Stimulated activated naive B cell treated with anti-CD40 and anti-IgM and Interleukin-4, amounts not matched to agents 10 μg/mL and 1 μg/mL and 100 μg/mL, for 72 hours (primary cell): ENCODE results near the gene DGAT2.

Experiments
- ATAC-seq, 2 donors: fragments of 150-1000 bp; cut with Tn5 transposase; replicated peaks; 2 replicates each; pipeline ENCODE4 v1.10.0; 2021; ENCODE audit warnings: moderate library complexity in 1 of 2
- DNase-seq: peaks from one replicate; pipeline ENCODE4 v3.0.0; 2021
- H3K27ac Mint-ChIP-seq: one replicate; pipeline ENCODE4 v1.8.0; 2022; ENCODE audit warnings: mild to moderate bottlenecking, mixed read lengths
- H3K27me3 Mint-ChIP-seq, 2 donors: one replicate each; pipeline ENCODE4 v1.8.0; 2022; ENCODE audit warnings: mixed read lengths in 2 of 2
- H3K36me3 Mint-ChIP-seq, 2 donors: one replicate each; pipeline ENCODE4 v1.8.0; 2022; ENCODE audit warnings: mixed read lengths in 2 of 2, mild to moderate bottlenecking in 1 of 2
- H3K4me1 Mint-ChIP-seq, 2 donors: one replicate each; pipeline ENCODE4 v1.8.0; 2022; ENCODE audit warnings: mixed read lengths in 2 of 2, mild to moderate bottlenecking in 1 of 2
- H3K4me3 Mint-ChIP-seq, 2 donors: one replicate each; pipeline ENCODE4 v1.8.0; 2022; ENCODE audit warnings: mild to moderate bottlenecking in 2 of 2, mixed read lengths in 2 of 2, moderate library complexity in 1 of 2
- H3K9me3 Mint-ChIP-seq, 2 donors: one replicate each; pipeline ENCODE4 v1.8.0; 2022; ENCODE audit warnings: mixed read lengths in 2 of 2, mild to moderate bottlenecking in 1 of 2

The DGAT2 gene

DNA sequence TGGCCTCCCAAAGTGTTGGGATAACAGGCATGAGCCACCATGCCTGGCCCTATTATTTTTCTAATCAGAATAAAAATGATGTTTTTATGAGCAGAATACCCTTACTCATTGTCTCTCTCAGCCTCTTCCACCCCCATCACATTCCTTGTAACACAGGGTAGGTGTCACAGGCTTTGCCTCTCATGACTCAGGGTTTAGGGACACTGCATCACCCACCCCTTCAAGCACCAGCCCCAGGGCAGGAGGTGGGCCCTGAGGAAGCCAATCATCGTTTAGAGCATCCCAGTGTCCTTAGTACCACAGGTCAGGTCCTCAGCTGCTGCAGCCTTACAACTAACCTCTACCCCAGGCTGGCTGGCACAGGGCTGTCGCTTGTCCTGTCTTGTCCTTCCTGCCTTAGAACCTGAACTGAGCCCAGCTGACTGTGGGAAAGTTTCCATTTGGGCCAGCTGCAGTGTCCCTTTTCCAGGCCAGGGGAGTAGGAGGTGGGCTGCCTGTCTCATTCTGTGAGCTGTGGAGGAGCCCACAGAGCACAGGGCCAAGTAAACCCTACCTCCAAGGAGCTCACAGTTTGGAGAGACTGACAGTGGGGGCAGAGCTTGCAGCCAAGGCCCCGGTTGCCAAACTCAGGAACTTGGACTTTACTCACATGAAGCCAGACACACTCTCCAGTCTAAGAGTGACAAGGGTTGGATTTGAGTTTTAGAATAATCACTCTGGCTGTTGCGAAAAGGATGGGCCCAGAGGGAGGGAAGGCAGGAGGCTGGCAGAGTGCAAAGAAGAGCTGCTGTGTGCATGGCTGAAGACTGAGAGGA, 26.9 kb downstream of the DGAT2 start:
- Mint-ChIP-seq H3K9me3 (no peaks in the 10 kb centered on the region), H3K4me1 (peaks cover 5 to 11% of the 10 kb centered on the region in 2 donors)
- ATAC-seq = no peak

DNA sequence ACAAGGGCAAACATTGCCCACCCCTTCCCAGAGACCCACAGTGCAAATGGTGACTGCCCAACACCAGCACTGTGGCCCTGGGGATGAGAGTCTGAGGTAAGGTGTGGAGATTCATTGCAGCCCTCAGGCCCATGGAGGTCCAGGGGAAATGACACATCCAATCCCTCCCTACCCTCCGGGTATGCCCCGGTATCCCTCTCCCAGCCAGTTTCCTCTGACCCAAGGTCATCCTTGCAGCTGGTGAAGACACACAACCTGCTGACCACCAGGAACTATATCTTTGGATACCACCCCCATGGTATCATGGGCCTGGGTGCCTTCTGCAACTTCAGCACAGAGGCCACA, 27.5 kb downstream of the DGAT2 start:
- H3K27me3 Mint-ChIP-seq = no peaks in the 10 kb centered on the region
- peaks cover 58 to 81% of the 10 kb centered on the region in 2 donors for H3K36me3 Mint-ChIP-seq
- ATAC-seq = no peak
- peaks cover 8 to 15% of the 10 kb centered on the region in 2 donors for H3K4me1 Mint-ChIP-seq
- no peaks in the 10 kb centered on the region for H3K9me3 Mint-ChIP-seq
- no peak overlapping the region for H3K4me3 Mint-ChIP-seq
- DNase-seq = no peak
- no peak overlapping the region for H3K27ac Mint-ChIP-seq

More for the DNA sequence above, 26.9 kb downstream of the DGAT2 start:
- Mint-ChIP-seq H3K27me3 (no peaks in the 10 kb centered on the region), H3K4me3 (no peak overlapping the region), H3K27ac (no peak overlapping the region), H3K36me3 (peaks cover 58 to 81% of the 10 kb centered on the region in 2 donors)
- no peak for DNase-seq

DNA sequence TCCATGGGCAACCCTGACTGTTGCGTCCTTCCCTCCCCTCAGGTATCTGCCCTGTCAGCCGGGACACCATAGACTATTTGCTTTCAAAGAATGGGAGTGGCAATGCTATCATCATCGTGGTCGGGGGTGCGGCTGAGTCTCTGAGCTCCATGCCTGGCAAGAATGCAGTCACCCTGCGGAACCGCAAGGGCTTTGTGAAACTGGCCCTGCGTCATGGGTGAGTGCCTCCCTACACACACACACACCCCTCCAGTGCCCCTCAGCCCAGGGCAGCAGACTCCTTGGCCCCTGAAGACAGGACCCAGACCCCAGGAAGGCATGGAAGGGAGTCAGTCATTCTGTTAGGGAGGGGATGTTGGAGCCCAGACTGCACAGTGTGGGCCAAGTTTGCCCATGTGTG, 28.5 kb downstream of the DGAT2 start:
- Mint-ChIP-seq H3K27ac (no peak overlapping the region), H3K27me3 (no peaks in the 10 kb centered on the region), H3K4me3 (no peak overlapping the region), H3K9me3 (no peaks in the 10 kb centered on the region), H3K4me1 (peaks cover 12 to 26% of the 10 kb centered on the region in 2 donors), H3K36me3 (peaks cover 55 to 73% of the 10 kb centered on the region in 2 donors)
- DNase-seq (no peak), ATAC-seq (peak; percentile 71 to 74)

DNA sequence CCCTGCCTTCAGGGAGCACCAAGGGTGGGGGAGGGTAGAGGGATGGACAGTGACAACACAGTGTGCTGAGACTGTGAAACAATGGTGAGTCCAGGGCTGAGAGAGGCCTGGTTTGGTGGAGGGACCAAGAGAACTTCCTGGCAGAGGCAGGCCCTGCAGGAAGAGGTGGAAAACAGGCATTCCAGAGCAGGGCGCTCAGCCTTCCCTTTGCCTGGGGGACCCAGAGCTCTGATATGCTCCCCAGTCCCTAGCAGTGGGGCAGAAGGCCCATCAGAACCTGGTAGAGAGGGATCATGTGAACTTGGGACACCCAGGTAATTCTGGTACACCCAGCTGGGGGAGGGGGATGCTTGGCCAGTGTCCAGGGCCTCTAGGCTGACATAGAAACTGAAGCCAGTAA, 29.2 kb downstream of the DGAT2 start:
- ATAC-seq = no peak
- H3K27me3 Mint-ChIP-seq = no peaks in the 10 kb centered on the region
- H3K9me3 Mint-ChIP-seq = no peaks in the 10 kb centered on the region
- peaks cover 16 to 33% of the 10 kb centered on the region in 2 donors for H3K4me1 Mint-ChIP-seq
- DNase-seq = no peak
- H3K36me3 Mint-ChIP-seq = peaks cover 58 to 72% of the 10 kb centered on the region in 2 donors
- no peak overlapping the region for H3K4me3 Mint-ChIP-seq
- H3K27ac Mint-ChIP-seq = no peak overlapping the region

DNA sequence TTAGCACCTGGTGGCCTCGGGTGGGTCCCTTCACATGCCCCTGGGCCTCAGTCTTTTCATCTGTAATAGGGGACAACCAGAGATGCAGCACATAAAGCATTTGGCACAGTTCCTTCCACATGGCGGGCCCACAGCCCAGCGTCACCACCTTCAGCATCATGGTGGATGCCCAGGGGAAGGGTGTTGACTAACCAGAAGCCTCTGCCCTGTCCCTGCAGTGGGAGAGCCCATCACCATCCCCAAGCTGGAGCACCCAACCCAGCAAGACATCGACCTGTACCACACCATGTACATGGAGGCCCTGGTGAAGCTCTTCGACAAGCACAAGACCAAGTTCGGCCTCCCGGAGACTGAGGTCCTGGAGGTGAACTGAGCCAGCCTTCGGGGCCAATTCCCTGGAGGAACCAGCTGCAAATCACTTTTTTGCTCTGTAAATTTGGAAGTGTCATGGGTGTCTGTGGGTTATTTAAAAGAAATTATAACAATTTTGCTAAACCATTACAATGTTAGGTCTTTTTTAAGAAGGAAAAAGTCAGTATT, 31.6 kb downstream of the DGAT2 start:
- peak overlapping the region; percentile 37 for H3K27ac Mint-ChIP-seq
- no peak overlapping the region for H3K4me3 Mint-ChIP-seq
- peaks cover 53 to 59% of the 10 kb centered on the region in 2 donors for H3K36me3 Mint-ChIP-seq
- DNase-seq (no peak), ATAC-seq (no peak)
- no peaks in the 10 kb centered on the region for H3K27me3 Mint-ChIP-seq
- H3K4me1 Mint-ChIP-seq = peaks cover 24 to 41% of the 10 kb centered on the region in 2 donors
- H3K9me3 Mint-ChIP-seq = no peaks in the 10 kb centered on the region

DNA sequence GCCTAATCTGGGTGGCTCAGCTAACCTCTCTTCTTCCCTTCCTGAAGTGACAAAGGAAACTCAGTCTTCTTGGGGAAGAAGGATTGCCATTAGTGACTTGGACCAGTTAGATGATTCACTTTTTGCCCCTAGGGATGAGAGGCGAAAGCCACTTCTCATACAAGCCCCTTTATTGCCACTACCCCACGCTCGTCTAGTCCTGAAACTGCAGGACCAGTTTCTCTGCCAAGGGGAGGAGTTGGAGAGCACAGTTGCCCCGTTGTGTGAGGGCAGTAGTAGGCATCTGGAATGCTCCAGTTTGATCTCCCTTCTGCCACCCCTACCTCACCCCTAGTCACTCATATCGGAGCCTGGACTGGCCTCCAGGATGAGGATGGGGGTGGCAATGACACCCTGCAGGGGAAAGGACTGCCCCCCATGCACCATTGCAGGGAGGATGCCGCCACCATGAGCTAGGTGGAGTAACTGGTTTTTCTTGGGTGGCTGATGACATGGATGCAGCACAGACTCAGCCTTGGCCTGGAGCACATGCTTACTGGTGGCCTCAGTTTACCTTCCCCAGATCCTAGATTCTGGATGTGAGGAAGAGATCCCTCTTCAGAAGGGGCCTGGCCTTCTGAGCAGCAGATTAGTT, 32.3 kb downstream of the DGAT2 start:
- ATAC-seq (no peak), DNase-seq (no peak)
- peaks cover 24 to 41% of the 10 kb centered on the region in 2 donors for H3K4me1 Mint-ChIP-seq
- H3K27me3 Mint-ChIP-seq = no peaks in the 10 kb centered on the region
- no peak overlapping the region for H3K27ac Mint-ChIP-seq
- peaks cover 47 to 53% of the 10 kb centered on the region in 2 donors for H3K36me3 Mint-ChIP-seq
- H3K9me3 Mint-ChIP-seq = no peaks in the 10 kb centered on the region
- no peak overlapping the region for H3K4me3 Mint-ChIP-seq

DNA sequence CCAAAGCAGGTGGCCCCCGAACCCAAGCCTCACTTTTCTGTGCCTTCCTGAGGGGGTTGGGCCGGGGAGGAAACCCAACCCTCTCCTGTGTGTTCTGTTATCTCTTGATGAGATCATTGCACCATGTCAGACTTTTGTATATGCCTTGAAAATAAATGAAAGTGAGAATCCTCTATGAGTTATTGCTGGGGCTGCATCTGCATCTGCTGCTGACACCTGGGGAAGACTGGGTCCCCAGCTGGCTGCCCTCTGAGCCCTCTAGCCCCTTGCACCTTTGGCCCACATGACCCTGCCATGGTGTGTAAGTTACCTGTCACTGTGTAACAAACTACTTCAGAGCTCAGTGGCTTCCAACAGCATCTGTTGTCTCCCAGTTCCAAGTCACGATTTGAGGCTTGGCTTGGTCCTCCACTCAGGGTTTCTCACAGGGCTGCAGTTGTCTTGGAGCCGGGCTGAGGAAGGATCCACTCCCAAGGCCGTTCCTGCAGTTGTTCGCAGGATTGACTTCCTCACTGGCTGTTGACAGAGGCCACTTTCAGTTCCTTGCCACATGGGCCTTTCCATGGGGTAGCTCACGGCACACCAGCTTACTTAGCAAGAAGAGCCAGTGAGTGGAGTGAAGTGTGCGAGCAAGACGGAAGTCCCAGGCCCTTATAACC, 32.9 kb downstream of the DGAT2 start:
- Mint-ChIP-seq H3K4me3 (no peak overlapping the region), H3K27ac (peak overlapping the region; percentile 31)
- ATAC-seq = no peak

DNA sequence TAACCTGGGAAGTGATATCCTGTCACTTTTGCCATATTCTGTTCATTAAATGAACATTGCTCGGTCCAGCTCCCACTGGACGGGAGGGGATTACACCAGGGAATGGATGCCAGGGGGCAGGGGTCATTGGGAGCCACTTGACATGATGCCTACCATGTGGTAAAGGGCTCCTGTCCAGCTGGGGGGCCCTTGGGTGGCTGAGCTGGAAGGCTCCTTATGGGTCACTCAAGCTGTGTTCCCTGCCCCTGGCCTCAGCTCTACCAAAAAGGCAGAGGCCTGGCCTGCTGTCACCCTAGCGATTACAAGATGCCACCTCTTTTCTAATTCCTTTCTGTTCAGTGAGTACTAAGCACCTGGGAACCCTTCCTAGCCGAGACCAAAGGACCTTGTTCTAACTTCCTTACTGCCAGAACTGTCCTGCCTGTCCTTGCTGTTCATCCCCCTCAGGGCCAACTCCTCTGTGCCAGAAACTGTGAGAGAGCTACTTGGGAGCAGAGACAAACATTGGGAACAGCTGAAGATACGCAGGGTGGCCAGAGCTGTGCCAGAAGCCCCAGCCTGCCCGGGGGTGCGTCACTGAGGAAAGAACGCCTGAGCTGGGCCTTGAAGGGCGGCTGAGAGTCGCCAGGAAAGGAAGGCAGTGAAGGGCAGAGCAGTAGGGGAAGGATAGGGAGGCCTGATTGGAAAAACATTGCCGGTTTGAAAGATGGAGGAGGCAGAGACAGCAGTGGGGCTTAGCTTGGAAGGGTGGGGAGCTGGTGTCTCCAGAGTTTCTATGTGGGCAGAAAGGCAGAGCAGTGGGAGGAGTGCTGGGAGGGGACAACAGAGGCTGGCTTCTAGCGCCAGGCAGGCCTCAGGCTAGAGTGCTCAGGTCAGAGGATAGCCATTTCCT, 33.7 kb downstream of the DGAT2 start:
- H3K9me3 Mint-ChIP-seq = no peaks in the 10 kb centered on the region
- H3K4me1 Mint-ChIP-seq = peaks cover 21 to 34% of the 10 kb centered on the region in 2 donors
- no peaks in the 10 kb centered on the region for H3K27me3 Mint-ChIP-seq
- H3K27ac Mint-ChIP-seq = peak overlapping the region; percentile 22
- peaks cover 37 to 42% of the 10 kb centered on the region in 2 donors for H3K36me3 Mint-ChIP-seq
- ATAC-seq (no peak), DNase-seq (no peak)
- H3K4me3 Mint-ChIP-seq = no peak overlapping the region

More for the DNA sequence above, 32.9 kb downstream of the DGAT2 start:
- Mint-ChIP-seq H3K36me3 (peaks cover 43 to 47% of the 10 kb centered on the region in 2 donors), H3K9me3 (no peaks in the 10 kb centered on the region), H3K27me3 (no peaks in the 10 kb centered on the region), H3K4me1 (peaks cover 24 to 41% of the 10 kb centered on the region in 2 donors)
- no peak for DNase-seq

DNA sequence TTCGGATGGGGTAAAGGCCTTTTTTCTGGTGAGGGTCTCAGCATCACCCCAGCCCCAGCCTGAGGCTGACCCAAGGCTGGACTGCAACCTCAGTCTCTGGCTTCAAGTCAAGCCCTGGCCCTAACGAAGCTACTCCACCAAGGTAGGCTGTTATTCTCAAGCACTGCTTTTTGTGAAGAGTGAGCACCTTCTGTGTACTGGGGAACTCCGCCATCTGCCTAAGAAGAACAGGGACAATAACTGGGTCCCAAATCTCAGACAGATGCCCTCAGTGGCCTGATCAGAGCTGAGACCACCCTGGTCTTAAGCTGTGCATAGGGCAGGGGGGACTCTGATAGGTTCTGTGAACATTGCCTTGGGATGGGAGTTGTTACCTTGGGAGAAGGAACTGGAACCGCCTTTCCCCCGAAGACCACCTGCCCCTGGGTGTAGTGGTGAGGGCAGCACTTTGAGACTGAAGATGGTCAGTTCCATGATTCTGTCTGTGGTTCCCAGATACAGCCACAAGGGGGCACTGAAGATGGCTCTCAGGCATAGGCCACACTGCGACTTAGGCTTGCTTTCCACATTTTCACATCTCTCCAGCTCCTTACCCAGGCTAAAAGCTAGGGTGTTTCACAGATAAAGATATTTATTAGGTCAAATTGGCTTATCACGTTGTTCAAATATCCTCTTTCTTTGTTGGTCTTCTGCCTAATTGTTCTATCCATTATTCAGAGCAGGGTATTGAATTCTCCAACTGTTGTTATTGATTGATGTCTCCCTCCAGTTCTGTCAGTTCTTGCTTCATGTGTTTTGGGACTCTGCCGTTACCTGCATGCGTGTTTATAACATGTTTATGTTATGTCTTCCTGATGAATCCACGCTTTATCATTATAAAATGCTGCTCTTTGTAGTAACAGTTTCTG, 34.6 kb downstream of the DGAT2 start:
- Mint-ChIP-seq H3K9me3 (no peaks in the 10 kb centered on the region), H3K4me1 (peaks cover 22 to 30% of the 10 kb centered on the region in 2 donors), H3K27me3 (no peaks in the 10 kb centered on the region), H3K36me3 (peaks cover 29 to 36% of the 10 kb centered on the region in 2 donors), H3K4me3 (no peak overlapping the region), H3K27ac (peak overlapping the region; percentile 31)
- peak; percentile 91 to 95 for ATAC-seq
- peak; percentile 42 for DNase-seq

DNA sequence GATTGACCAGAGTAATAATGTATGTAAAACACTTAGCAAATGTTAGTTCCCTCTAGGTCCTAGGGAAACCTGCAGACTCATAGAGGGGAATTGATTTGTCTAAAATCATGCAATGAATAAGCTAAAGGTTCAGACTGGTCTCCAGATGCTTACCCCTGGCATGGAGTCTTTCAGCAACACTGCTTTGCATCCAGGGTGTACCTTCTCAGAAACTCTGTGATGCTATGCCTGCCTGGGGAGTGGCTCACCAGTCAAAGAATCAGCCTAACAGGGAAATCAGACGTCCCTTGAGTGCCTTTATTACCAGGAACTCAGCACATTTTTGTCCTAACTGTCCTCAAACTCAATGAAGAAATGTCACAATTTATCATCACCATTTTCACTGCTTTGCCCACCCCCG, 40.5 kb downstream of the DGAT2 start:
- peaks cover 2 to 3% of the 10 kb centered on the region in 2 donors for H3K36me3 Mint-ChIP-seq
- H3K9me3 Mint-ChIP-seq = no peaks in the 10 kb centered on the region
- no peak overlapping the region for H3K27ac Mint-ChIP-seq
- peaks cover 30 to 33% of the 10 kb centered on the region in 2 donors for H3K4me1 Mint-ChIP-seq
- DNase-seq (no peak), ATAC-seq (peak; percentile 17 to 42)
- no peak overlapping the region for H3K4me3 Mint-ChIP-seq
- H3K27me3 Mint-ChIP-seq = no peaks in the 10 kb centered on the region

DNA sequence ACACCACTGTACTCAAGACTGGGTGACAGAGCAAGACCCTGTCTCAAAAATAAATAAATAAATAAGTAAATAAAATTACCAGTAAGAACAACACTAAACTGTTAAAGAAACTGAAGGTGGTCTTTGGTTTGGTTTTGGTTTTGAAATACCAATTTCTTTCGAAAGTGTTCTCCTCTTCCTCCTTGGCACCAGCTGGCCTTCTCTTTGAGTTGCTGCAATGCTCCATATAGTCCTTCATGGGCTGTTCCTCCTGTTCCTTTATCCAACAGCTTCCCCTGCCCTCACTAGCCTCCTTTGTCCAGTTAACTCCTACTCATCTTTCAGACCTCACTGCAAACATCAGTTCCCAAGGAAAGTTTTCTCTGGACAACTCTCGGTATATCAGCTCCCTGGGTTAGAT, 41.4 kb downstream of the DGAT2 start:
- Mint-ChIP-seq H3K27ac (no peak overlapping the region), H3K9me3 (no peaks in the 10 kb centered on the region), H3K4me1 (peaks cover 30 to 38% of the 10 kb centered on the region in 2 donors), H3K27me3 (no peaks in the 10 kb centered on the region), H3K4me3 (no peak overlapping the region), H3K36me3 (peaks cover 0 to 3% of the 10 kb centered on the region in 2 donors)
- DNase-seq = no peak
- no peak for ATAC-seq

DNA sequence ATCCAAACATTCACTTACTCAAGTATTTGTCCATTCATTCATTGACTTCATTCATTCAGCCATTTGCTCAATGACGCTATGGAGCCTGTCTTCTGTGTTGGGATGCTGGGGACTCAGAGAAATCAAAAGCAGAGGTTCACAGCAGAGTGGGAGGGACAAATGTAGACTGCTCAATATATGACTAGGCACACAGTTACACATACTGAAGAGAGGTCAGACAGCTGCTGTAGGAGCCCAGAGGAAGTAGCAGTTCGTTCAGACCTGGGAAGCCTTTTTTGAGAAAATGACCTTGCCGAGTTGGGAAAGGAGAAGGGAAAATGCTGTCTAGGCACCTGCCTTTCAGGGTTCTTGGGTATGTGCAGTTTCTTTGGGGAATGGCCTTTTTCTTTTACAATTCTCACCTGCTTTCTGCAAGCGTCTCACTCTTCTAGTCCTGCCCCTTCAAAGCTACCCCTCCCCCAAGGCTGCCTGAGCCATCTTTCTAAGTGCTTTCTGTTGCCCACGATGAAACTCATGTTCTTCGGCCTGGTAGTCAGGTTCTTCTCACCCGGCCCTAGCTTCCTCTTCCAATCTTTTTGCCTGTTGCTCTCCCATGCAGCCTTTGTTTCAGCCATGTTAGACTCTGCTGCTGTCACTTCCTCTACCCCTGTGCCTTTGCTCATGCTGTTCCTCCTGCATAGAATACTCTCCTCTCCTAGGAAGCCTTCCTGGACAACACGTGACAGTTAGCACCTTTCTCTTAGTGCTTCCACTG, 42.2 kb downstream of the DGAT2 start:
- Mint-ChIP-seq H3K4me3 (peak overlapping the region in 1 of 2 donors; percentile 30), H3K4me1 (peaks cover 30 to 38% of the 10 kb centered on the region in 2 donors), H3K36me3 (peaks cover 0 to 3% of the 10 kb centered on the region in 2 donors), H3K27ac (peak overlapping the region; percentile 83), H3K9me3 (no peaks in the 10 kb centered on the region), H3K27me3 (no peaks in the 10 kb centered on the region)
- DNase-seq (no peak), ATAC-seq (no peak)
